ENCODE measurements around the gene MUCL3.
A peak's percentile ranks its signal among the peaks of the same experiment; 100 is the strongest.
"Not testable (repeated sequence)": the region's sequence is repeated elsewhere in the genome, so short reads cannot be mapped to it uniquely, and the experiment has no call there.

The MUCL3 gene

DNA sequence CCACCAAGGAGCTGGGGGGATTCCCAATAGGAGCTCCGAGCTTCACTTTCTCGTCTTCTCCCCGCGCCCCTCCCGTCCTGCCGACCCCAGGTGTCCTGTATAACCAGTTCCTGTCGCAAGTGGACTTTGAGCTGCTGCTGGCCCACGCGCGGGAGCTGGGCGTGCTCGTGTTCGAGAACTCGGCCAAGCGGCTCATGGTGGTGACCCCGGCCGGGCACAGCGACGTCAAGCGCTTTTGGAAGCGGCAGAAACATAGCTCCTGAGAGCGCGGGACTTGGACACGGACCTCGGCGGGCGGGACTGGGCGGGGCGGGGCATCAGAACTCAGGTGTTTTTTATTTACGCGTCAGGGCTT lies 27.1 kb upstream of the MUCL3 start:
- DNase-seq: no peak

DNA sequence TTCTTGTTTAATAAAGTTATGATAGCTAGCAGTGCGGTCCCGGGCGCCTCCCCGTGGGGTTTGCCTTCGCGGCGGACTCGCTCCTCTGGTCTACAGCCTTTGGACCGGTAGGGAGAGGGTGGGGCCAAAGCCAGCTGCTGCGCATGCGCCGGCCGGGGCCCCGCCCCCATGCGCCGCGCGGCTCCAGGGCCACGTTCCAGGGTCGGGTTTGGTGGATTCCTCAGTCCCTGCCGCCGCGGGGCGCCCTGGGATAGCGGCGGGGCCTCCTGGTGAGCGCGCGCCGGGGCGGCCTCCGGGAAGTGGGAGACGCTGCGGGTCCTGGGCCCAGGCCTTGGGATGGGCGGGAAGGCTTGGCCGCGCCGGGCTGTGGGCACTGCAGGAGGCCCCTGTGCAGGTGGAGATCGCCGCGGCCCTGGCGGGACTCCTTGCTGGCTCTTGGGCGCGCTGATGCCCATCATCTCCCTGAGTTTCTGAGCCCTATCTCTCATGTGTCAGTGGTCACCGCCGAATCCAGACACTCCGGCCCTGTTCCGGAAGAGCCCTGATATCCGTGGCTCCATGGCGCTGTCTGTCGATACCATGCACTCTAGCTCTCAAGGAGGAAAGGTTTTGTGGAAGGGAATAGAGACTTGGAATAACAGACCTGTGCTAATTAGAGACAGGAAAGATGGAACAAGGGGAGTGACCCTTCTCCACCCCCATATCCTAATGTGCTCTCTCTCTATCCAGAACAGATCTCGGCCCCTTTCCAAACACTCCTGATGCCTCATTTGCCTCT lies 26.5 kb upstream of the MUCL3 start, which contains the start of gene VARS2:
VARS2 (plus strand) TSS at position 163 of the 778 bp plus-strand sequence; CDS start at position 762, 599 bp downstream.
- DNase-seq: peak; percentile 92 to 94

DNA sequence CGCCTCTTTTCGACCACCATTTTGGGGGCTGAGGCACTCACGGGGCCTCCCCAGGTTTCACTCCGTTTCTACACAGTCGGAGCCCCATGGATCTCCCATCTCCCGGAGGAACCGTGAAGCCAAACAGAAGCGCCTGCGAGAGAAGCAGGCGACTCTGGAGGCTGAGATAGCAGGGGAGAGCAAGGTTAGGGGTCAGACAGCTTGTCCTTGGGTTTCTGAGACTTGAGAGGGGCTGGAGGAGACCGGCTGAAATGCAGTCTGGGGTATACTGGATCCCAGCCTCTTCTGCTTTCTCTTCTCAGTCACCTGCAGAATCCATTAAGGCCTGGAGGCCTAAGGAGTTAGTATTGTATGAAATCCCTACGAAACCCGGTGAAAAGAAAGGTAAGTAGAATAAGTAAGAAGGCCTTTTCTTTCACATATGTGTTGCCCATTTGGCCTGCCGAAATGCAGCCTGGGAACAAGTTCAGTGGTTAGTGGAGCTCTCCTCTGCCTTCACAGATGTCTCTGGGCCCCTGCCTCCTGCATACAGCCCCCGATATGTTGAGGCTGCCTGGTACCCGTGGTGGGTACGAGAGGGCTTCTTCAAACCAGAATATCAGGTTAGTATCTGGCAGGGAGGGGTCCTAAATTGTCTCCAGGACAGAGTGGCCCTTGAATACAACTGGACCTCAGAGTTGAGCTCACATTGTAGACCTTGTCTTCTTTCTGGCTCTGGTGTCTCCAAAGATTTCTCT lies 25.8 kb upstream of the MUCL3 start:
- DNase-seq: no peak

DNA sequence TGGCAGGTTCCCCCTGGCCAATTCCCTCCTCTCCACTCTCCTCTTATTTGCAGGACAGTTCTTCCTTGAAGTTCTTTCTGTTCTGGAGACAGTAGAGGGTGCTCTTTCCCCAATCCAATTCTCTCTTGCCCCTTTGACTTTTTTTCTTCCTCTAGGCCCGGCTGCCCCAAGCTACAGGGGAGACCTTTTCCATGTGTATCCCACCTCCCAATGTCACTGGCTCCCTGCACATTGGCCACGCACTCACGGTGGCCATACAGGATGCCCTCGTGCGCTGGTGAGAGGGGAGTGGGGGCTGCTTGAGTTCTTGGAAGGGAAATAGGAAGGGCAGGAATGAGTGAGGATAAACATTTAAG lies 25.2 kb upstream of the MUCL3 start:
- DNase-seq: peak; percentile 56 to 58

DNA sequence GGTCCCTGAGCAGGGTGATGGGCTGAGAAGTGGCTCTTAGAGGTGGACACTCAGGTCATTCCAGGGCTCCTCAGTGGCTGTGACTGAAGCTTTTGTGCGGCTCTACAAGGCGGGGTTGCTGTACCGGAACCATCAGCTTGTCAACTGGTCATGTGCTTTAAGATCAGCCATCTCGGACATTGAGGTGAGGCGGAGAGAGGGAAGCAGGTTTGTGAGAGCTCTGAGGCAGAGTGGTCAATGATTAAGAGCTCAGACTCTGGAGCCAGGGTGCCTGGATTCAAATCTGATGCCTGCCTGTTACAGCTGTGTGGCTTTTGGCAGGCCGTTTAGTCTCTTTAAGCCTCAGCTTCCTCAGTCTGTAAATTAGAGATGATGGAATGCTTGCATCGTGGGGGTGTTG lies 23.7 kb upstream of the MUCL3 start:
- DNase-seq: no peak

DNA sequence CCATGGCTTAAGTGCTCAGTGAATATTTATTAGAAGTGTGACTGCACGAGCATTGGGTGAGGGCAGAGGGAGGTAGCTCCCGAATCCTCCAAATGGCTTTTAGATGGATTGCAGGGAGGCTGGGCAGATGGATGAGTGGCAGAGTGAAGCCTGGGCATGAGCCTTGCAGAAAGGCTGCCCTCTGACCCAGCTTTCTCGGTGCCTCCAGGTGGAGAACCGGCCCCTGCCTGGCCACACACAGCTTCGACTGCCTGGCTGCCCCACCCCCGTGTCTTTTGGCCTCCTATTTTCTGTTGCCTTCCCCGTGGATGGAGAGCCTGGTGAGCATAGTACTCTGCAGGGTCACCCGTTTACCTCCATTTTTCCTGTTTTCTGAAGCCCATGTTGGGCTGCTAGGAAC lies 23.3 kb upstream of the MUCL3 start:
- no peak for DNase-seq

DNA sequence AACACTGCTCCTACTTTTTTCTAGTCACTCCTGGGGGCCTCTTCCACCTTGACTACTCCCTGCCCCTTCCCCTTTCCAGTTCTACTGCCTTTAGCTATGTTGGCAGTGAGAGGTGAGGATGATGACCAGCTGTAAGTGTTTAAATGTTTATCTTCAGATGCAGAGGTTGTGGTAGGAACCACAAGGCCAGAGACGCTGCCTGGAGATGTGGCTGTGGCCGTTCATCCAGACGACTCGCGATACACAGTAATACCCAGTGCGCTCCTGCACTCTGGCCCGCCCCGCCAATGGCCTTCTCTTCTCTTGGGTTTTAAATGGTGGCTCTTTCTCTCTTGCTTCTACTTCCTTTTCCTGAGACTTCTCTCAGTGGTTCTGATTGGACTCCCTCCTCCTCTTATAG lies 22.1 kb upstream of the MUCL3 start:
- DNase-seq: no peak

DNA sequence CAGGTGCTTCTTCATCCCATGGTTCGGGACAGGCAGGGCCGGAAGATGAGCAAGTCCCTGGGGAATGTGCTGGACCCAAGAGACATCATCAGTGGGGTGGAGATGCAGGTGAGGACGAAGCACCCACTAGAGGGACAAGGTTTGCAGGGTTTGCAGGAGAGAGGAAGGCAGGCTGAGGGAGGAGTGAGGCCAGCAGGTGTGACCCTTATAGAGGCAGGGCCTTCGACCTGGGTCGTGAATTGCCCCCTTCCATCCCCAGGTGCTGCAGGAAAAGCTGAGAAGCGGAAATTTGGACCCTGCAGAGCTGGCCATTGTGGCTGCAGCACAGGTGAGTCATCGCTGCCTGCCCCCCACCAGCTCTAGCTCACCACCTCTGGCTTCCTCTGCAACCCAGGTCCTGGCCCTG lies 18.3 kb upstream of the MUCL3 start:
- no peak for DNase-seq

DNA sequence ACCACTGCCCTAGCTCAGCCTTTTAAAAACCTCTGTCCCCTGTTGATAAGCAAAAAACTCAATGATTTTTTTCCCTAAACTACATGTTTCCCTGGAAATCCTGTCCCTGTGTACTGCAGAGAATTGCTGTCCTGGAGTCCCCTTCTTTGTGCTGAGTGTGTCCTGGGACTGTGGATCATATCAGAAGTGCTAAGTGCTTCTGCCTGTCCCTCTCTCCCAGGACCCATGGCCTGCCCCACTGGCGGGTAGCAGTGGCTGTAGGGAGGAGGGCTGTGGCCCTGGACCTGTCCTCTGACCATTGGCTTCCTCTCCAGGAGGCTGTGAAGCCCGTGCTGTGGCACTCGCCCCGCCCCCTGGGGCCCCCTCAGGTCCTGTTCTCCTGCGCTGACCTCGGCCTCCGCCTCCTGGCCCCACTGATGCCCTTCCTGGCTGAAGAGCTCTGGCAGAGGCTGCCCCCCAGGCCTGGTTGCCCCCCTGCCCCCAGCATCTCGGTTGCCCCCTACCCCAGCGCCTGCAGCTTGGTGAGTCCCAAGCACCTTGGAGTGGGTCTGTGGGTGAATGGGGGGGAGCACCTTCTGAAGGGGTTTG lies 16.6 kb upstream of the MUCL3 start:
- not testable (repeated sequence) for DNase-seq

DNA sequence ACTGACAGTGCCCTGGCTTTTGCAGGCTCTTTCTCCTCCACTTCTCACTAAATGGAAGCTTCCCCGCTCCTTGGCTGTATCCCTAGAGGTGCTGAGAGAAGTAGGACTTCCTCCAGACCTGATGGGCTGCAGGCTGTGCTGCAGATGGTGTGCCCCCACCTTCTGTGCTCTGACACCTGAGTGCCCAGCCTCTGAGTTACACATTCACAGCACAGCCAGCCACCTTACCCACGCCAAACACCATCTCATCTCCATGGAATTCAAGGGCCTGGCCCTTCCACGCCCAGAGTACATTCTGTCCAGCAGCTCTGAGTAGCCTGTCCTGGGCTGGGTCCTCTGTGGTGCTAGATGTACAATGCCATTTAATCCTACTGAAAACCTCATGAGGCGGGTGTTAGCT lies 14.1 kb upstream of the MUCL3 start:
- DNase-seq: no peak

DNA sequence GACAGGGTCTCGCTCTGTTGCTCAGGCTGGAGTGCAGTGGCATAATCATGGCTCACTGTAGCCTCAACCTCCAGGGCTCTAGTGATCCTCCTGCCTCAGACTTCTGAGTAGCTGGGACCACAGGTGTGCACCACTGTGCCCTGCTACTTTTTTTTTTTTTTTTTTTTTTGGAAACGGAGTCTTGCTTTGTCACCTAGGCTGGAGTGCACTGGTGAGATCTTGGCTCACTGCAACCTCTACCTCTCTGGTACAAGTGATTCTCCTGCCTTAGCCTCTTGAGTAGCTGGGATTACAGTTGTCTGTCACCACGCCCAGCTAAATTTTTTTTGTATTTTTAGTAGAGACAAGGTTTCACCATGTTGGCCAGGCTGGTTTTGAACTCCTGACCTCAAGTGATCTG lies 13.7 kb upstream of the MUCL3 start:
- DNase-seq: not testable (repeated sequence)

DNA sequence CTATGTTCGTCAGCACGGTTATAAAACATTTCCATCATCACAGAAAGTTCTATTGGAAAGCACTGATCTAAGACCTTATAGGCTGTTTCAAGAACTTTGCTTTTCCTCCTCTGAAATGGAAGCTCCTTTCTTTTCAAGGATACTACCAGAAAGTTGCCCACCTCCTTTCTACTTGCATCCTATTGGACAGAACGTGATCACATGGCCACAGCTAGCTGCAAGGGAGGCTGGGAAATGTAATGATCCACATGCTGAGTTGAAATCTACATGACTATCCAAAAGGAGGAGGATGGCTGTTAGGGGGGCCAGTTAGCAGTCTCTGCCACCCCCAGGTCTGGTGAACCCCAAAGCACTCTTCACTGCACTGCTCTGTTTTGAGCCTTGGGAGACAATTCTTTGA lies 12.1 kb upstream of the MUCL3 start:
- no peak for DNase-seq

DNA sequence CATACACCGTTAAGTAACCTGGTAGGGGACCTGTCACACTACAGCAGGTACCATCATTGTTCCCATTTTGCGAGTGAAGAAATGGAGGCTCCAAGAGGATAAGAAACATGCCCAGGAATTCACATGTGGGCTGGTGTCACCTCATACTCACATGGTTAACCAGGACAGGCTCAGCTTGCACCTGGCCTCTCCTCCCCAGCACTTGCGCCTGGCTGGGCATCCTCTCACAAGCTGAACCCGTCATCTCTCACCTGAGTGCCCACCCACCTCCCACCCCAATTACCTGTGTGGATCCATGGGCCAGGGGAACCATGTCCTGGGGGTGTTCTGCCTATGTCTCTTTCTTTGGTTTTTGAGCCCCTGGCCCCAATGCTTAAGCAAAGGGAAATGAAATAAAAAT lies 10.3 kb upstream of the MUCL3 start:
- DNase-seq: no peak

DNA sequence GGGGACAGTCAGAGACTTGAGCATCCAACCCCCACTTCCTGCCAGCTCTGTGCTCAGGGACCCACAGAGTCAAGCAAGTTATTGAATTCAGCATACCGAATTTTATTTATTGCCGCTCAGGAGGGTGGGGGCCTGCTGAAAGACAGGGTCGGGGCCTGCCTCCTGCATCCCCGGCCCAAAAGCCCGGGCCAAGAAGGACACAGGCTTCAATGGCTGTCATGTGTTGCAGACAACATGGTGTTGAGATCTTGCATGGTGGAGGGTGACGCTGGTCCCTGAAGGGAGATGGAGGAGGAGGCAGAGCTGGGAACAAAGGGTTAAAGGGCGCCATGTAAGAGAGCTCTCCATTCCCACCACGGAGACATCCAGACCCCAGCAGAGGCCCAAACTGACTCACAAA lies 9.5 kb upstream of the MUCL3 start:
- no peak for DNase-seq

DNA sequence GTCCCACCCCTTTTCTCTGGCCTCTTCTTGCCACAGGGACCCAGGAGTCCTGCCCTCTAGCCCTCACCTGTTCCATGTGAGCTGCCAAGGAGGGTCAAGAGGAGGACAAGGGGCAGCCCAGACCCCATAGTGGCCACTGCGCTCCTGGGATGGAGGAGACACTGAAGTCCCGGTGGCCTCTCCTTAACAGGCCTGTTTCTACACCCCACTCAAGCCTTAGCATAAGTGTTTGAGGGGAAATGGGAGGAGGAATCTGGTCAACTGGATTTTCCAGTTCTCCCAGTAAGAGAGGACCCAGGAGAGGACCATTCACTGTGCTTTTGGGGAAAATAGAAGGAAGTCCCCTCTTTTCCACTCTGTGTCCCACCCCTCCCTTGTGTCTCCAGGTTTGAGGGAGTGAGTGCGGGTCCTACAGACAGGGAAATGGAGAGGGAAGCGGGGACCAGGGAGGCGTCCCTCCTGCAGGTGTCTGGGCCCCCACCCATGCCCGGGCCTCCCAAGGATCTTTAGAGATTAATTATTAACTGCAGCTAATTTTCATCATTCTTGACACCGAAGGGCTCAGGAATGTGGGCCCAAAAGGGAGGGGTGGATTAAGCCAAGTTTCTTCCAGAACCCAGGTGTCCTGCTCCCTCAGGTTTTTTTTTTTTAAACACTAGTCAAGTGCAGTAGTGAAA lies 8.7 kb upstream of the MUCL3 start, which contains the start of gene SFTA2:
SFTA2 (minus strand) TSS at position 202 of the 677 bp plus-strand sequence; CDS start at position 128, 74 bp downstream.
- DNase-seq: no peak

DNA sequence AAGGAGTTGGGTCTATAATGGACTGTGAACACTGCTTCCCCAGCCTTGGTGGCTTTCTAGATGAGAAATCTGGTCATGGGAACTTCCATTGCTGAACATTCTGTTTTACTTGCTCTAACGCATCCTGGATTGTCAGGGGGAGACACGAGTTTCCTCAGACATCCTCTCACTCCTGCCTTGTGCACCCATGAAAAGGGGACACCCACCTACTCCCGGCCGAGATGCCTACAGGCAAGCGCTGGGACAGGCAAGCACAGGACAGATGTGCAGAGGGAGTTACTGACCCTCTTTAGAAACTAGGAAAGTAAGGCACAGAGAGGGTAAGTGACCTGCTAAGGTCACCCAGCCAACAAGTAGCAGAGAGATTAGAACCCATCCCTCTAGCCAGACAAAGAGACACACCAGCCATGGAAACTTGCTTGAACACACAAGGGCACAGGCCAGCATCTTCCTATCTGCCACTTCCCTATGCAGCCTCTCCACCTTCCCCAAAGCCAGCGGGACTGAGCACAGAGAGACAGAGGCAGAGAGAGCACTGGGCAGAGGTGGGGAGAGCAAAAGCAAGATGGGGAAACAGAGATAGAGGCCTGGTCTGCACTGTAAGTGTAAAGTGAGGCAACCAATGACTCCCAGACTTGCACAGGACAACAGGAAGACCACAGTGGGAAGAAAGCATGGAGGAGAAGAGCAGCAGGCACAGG lies 8.0 kb upstream of the MUCL3 start:
- DNase-seq: no peak

DNA sequence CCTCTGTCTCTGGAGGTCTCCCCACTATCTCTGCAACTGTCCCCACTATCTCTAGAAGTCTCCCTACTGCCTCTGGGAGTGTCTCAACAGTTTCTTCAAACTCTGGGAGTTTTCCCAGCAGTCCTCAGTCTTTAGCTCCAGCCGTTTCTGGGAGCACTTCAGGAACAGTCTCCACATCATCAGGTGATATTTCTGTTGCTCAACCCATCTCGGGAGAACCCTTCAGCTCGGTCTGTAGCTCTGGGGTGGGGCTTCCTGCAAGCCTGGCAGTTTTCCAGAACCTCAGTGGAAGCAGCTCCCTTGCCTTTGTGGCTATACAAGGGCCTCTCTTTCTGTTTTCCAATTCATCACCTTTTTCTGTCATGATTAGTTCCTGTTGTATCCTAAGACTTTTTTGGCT lies 5.8 kb upstream of the MUCL3 start:
- no peak for DNase-seq

DNA sequence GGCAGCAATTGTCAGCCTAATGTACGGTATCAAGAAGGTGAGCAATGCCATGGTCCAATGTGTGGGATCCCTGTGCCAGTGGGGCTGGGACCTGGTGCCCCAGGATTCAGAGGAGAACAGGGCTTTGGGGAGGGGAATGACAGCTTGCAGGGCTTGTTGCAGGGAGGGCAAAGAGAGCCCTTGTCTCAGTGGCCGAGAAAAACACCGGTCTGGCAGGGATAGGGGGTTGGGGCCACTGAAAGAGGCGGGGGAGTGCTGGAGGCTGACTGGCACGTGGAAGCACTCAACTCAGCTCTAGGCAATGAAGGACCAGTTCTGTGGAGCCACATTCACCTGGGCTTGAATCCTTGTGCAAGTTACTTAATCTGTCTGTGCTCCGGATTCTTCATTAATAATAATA lies 3.5 kb upstream of the MUCL3 start:
- DNase-seq: no peak

DNA sequence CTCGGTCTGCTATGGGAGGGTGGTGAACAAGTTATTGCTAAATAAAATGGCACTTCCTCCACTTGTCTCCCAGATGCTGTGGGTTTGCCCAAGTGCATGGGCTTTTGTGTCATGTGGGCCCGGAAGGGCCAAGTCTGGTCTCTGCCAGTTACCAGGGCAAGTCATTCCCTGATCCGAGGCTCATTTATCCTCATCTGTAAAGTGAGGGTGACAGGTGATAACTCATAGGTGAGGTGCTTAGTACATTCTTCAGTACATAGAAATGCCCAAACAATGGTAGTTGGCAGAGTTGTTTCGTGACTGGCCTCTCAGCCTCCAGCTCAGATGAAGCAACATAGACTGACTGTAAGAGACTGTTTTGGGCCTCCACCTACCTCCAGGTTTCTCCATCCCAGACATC lies 2.0 kb upstream of the MUCL3 start:
- no peak for DNase-seq

DNA sequence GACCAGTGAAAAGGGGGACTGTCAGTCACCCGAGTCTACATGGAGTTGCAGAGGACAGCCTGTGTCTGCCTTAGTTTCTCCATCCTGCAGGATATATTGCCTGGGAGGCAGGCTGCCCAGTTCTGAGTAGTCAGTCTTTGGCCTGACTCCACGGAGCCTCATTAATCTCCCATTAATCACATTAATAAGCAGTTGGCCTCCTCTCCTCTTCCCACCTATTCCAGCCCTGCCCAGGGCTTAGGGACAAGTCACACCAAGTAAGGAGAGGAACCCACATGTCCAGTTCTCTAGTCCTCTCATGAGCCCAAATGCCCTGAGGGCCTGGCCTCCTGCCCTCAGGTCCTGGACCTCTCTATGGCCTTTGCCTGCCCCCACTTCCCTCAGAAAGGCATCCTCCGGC lies 1.3 kb upstream of the MUCL3 start:
- DNase-seq: no peak

DNA sequence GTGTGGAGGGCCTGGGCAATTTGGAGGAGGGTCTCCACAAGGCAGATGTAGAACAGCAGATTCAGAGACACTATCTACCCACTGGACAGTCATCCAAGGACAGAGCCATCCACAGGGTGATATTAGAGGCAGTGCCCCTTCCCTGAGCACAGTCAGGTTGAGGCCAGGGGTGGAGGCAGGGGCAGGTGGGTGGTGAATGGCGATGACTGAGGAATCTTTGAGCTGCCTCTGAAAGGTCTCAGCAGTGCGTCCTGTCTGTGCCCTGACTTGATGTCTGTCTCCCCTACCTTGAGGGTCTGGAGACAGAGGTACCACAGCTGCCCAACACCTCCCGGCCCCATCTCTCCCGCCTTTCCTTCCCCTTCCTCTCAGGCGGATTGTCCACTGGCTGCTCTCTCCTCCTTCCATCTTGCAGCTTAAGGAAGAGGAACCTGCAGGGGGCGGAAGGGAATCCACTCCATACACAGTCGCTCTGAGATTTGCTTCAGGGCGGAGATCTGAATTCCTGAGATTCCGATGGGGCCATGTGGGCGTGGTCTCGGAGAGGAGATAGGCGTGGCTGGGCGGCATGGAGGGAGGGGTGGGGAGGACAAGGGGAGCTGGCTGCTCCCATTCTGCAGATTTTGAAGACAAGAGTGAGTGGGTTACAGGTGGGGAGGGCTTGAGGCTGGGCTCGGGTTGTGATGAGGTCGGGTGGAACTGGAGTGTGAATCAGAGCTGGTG lies 1.7 kb downstream of the MUCL3 start:
- DNase-seq: peak; percentile 17 to 55

DNA sequence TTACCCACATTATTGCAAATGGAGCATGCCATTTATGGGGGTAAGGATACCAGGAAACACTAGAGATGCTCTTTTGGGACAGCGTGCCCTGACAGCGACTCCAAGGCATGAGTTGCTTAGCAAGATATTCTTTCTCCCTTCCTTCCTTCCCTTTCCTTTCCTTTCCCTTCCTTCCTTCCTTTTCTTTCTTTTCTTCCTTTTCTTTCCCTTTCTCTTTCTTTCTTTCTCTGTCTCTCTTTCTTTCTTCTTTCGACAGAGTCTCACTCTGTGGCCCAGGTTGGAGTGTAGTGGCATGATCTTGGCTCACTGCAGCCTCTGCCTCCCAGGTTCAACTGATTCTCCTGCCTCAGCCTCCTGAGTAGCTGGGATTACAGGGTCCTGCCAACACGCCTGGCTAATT lies 3.3 kb downstream of the MUCL3 start:
- no peak for DNase-seq

Measured in inflammatory macrophage (primary cell).